Endothelial cell of umbilical vein (primary cell): Measurements from ENCODE around the gene ENHO. TPM values are rescaled to one million over a fixed set of nuclear protein-coding genes. Genes with fewer than 3 reads are reported as not detected.

ENCODE experiments used
- BruUV-seq: library from RNA; stranded (reverse); fragments of 400-500 nt; replicated peaks from 2 replicates; lab custom pipeline; 2021; lab: Mats Ljungman, UMichigan
- CTCF ChIA-PET: fragments of 300-600, 350-600 bp; sonication (Branson Sonifier 250); formaldehyde crosslinking; loops from one replicate; lab custom pipeline; 2021; ENCODE audit warnings: antibody characterized with exemption, inconsistent platforms; lab: Charles Lee
- POLR2A ChIA-PET: fragments of 300-600, 350-600 bp; sonication (Branson Sonifier 250); formaldehyde crosslinking; loops from one replicate; lab custom pipeline; 2021; ENCODE audit warnings: antibody characterized with exemption, inconsistent platforms; lab: Charles Lee
- DNase-seq: peaks from one replicate; pipeline ENCODE4 v3.0.0-alpha.2; 2011; ENCODE audit warnings: low read depth, low spot score
- FAIRE-seq: peaks from 2 replicates; lab custom pipeline; 2011; peaks lifted over from hg19 to GRCh38; lab: Jason Lieb, UNC
- H2AFZ ChIP-seq: 2 replicates; pipeline ENCODE4 v1.6.0; 2012; ENCODE audit warnings: low read depth, low read length, control low read depth, inconsistent platforms
- H3K27ac ChIP-seq: 2 replicates; pipeline ENCODE4 v1.5.1; 2011; ENCODE audit warnings: low read depth, mild to moderate bottlenecking, control low read depth, low read length, moderate library complexity; ENCODE audit not compliant: insufficient read depth
- H3K27me3 ChIP-seq, 2 experiments: 2 replicates each; pipeline versions ENCODE4 v1.6.0 to v1.6.1; 2011; ENCODE audit warnings: low read length in 2 of 2, mixed read lengths in 1 of 2; ENCODE audit not compliant: control insufficient read depth in 2 of 2, insufficient read depth in 2 of 2
- H3K36me3 ChIP-seq, 2 experiments: 2 replicates in 1 of 2; 3 replicates in 1 of 2; pipeline ENCODE4 v1.5.1; 2011; ENCODE audit warnings: low read length in 2 of 2, mild to moderate bottlenecking in 1 of 2, moderate library complexity in 1 of 2; ENCODE audit not compliant: control insufficient read depth in 2 of 2, insufficient read depth in 2 of 2; ENCODE audit errors: extremely low read depth in 1 of 2
- H3K4me1 ChIP-seq: 3 replicates; pipeline ENCODE4 v1.5.1; 2011; ENCODE audit warnings: mild to moderate bottlenecking, low read length; ENCODE audit not compliant: control insufficient read depth, insufficient read depth; ENCODE audit errors: extremely low read depth
- H3K4me2 ChIP-seq: 2 replicates; pipeline ENCODE4 v1.6.1; 2011; ENCODE audit warnings: low read length, control low read depth, mixed read lengths; ENCODE audit not compliant: insufficient read depth
- H3K4me3 ChIP-seq, 3 experiments: fragments of 200-600 bp in 1 of 3; sonication (generic), shearing (Covaris generic) in 1 of 3; replicated peaks in 1 of 3; 2 replicates each; pipeline ENCODE4 v1.5.1; 2011 to 2016; ENCODE audit warnings: control low read depth in 3 of 3, low read length in 3 of 3, mild to moderate bottlenecking in 2 of 3, inconsistent platforms in 1 of 3, low read depth in 1 of 3, moderate library complexity in 1 of 3; ENCODE audit not compliant: insufficient read depth in 1 of 3
- H3K79me2 ChIP-seq: 2 replicates; pipeline ENCODE4 v1.6.0; 2012; ENCODE audit warnings: low read length, inconsistent platforms; ENCODE audit not compliant: control insufficient read depth, insufficient read depth
- H3K9ac ChIP-seq: replicated peaks from 2 replicates; pipeline ENCODE3; 2011; ENCODE audit warnings: low read length, control low read depth; ENCODE audit not compliant: insufficient read depth; ENCODE audit errors: extremely low read depth
- H3K9me1 ChIP-seq: replicated peaks from 3 replicates; pipeline ENCODE4 v1.6.0; 2011; ENCODE audit warnings: mild to moderate bottlenecking, low read length; ENCODE audit not compliant: control insufficient read depth, insufficient read depth; ENCODE audit errors: extremely low read depth
- H3K9me3 ChIP-seq: replicated peaks from 2 replicates; pipeline ENCODE4 v1.5.1; 2012; ENCODE audit warnings: low read length, inconsistent platforms; ENCODE audit not compliant: control insufficient read depth, insufficient read depth
- H4K20me1 ChIP-seq: replicated peaks from 2 replicates; pipeline ENCODE3; 2011; ENCODE audit warnings: mild to moderate bottlenecking, low read length; ENCODE audit not compliant: control insufficient read depth, insufficient read depth; ENCODE audit errors: extremely low read depth
- CTCF ChIP-seq, 2 donors: IDR thresholded peaks; 1 replicate in 1 of 2; 2 replicates in 1 of 2; pipeline ENCODE4 v1.5.1; 2011; ENCODE audit warnings: low read length in 2 of 2, mild to moderate bottlenecking in 2 of 2, moderate library complexity in 2 of 2, control low read depth in 1 of 2, inconsistent platforms in 1 of 2, low read depth in 1 of 2; ENCODE audit not compliant: insufficient read depth in 1 of 2; ENCODE audit errors: extremely low read depth in 1 of 2
- EZH2 ChIP-seq: IDR thresholded peaks from 2 replicates; pipeline ENCODE4 v1.6.1; 2012; ENCODE audit warnings: borderline replicate concordance, low read depth, mild to moderate bottlenecking, moderate library complexity, low read length, inconsistent platforms; ENCODE audit not compliant: severe bottlenecking
- FOS ChIP-seq: IDR thresholded peaks from 2 replicates; pipeline ENCODE4 v1.6.1; 2011; ENCODE audit warnings: mild to moderate bottlenecking, low read length, moderate library complexity, borderline replicate concordance; ENCODE audit not compliant: insufficient read depth
- GATA2 ChIP-seq: IDR thresholded peaks from 2 replicates; pipeline ENCODE4 v1.7.0; 2011; ENCODE audit warnings: low read depth, mild to moderate bottlenecking, moderate library complexity, mixed read lengths, low read length; ENCODE audit not compliant: insufficient read length, insufficient read depth
- JUN ChIP-seq: IDR thresholded peaks from 2 replicates; pipeline ENCODE4 v1.6.1; 2011; ENCODE audit warnings: borderline replicate concordance, low read depth; ENCODE audit not compliant: insufficient read length, insufficient read depth
- MYC ChIP-seq: IDR thresholded peaks from one replicate; pipeline ENCODE4 v1.6.1; 2011; ENCODE audit warnings: mild to moderate bottlenecking, low read depth, low read length
- POLR2A ChIP-seq: IDR thresholded peaks from 2 replicates; pipeline ENCODE4 v1.6.1; 2012; ENCODE audit warnings: low read depth, mild to moderate bottlenecking, control low read depth, low read length
- POLR2AphosphoS5 ChIP-seq: IDR thresholded peaks from 2 replicates; pipeline ENCODE4 v1.6.1; 2012; ENCODE audit warnings: low read depth, mild to moderate bottlenecking, control low read depth, low read length, moderate library complexity; ENCODE audit not compliant: insufficient read depth
- dilution Hi-C: fragments of 300-500 bp; cut with MboI; formaldehyde crosslinking; loops from one replicate; pipeline ENCODE4 v1.15.0; 2019; ENCODE audit warnings: low sequenced_read_pairs; ENCODE audit not compliant: extremely low pct_ligation_motif_present
- intact Hi-C: fragments of 100-400 bp; cut with micrococcal nuclease; formaldehyde crosslinking; loops from one replicate; pipeline ENCODE4 v1.10.0; 2022
- polyA plus RNA-seq, 4 experiments: library from polyadenylated mRNA; depleted of rRNA in 3 of 4; stranded (reverse) in 3 of 4; unstranded in 1 of 4; fragments of >200 nt; gene quantifications; 2 replicates each; pipeline versions ENCODE4 v1.2.1 to v1.2.3, GENCODE V29; 2011 to 2012; ENCODE audit warnings: missing spikeins in 1 of 4
- total RNA-seq: library from RNA; stranded (reverse); gene quantifications from 2 replicates; pipeline ENCODE4 v1.2.3, GENCODE V29; 2021
- TF ChIP-seq, protein P1 (sequence below): IDR thresholded peaks from 2 replicates; pipeline ENCODE4 v1.6.1; 2011; ENCODE audit not compliant: insufficient read depth, insufficient read length

Gene ENHO
- total and polyA plus RNA-seq, 2 donors (not counting 3 experiments of a cell fraction or from before 2014, with no cell fraction given), result 0.10 TPM; not detected in 1

GRCh38 chr9:34490760-34491159, 32.0 kb downstream of the ENHO start:
- intact Hi-C loops, result no loop called here
- dilution Hi-C loops, result no loop called here
- Histone ChIP-seq H3K4me3 (no peak overlapping the region), H3K79me2 (no peaks in the 10 kb centered on the region), H3K9me3 (no peaks in the 10 kb centered on the region), H3K27ac (no peak overlapping the region), H2AFZ (no peak overlapping the region), H3K4me1 (peaks cover 2% of the 10 kb centered on the region), H3K27me3 (peaks cover 16 to 21% of the 10 kb centered on the region in 2 experiments), H3K9me1 (no peaks in the 10 kb centered on the region), H3K36me3 (no peaks in the 10 kb centered on the region), H4K20me1 (no peaks in the 10 kb centered on the region), H3K9ac (no peak overlapping the region), H3K4me2 (no peak overlapping the region)
- FAIRE-seq (no peak), DNase-seq (no peak)
- POLR2A ChIA-PET, result no interaction called here
- TF ChIP-seq FOS (no peak), POLR2AphosphoS5 (no peak), GATA2 (no peak), EZH2 (no peak), MYC (no peak), JUN (no peak), CTCF (IDR thresholded peaks at IDR 0.05; ENCODE audit: extremely low read depth in 1 of 2, insufficient read depth in 1 of 2, low read depth in 1 of 2, low read length in 2 of 2) (no peak), POLR2A (no peak)
- TF ChIP-seq, protein P1, sequence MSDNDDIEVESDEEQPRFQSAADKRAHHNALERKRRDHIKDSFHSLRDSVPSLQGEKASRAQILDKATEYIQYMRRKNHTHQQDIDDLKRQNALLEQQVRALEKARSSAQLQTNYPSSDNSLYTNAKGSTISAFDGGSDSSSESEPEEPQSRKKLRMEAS, result no peak
- CTCF ChIA-PET, result interaction anchor here (0.8 to 1.7 kb wide), 6 partner anchors 11 to 113 kb away, joined by 3 to 7 read pairs (median 4); no protein-coding TSS in a partner anchor
- BruUV-seq, result no TSS peak
